NCI-H2227 (cell line): ENCODE measurements around the gene GSTCD.
"Not testable (repeated sequence)": the region's sequence is repeated elsewhere in the genome, so short reads cannot be mapped to it uniquely, and the experiment has no call there.

Experiments
- DNase-seq: peaks from one replicate; lab custom pipeline; 2025; ENCODE audit not compliant: unreplicated experiment; lab: John Stamatoyannopoulos, UW

The GSTCD gene

GRCh38 chr4:105805501-105806120 is 97.0 kb downstream of the GSTCD start:
- DNase-seq, result no peak

DNA sequence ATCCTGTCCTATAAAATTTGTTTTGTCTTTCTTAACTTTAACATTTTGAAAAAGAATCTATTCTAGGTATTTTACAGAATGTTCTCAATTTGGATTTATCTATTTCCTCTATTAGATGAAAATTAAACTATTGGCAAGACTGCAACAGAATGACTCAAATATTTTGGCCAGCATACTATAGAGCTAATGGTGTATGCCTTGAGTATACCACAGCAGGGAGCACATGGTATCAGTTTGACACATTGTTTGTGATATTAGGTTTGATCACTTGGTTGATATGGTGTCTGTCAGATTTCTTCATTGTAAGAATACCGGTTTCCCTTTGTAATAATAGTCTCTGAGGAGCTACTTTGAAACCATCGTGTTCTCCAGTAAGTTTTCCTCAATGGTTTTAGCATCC is 98.9 kb downstream of the GSTCD start:
- no peak for DNase-seq

- DNase-seq, result no peak
Observed at GRCh38 chr4:105808030-105808749, 99.6 kb downstream of the GSTCD start.

GRCh38 chr4:105808750-105809041 is 100.1 kb downstream of the GSTCD start:
- no peak for DNase-seq

DNA sequence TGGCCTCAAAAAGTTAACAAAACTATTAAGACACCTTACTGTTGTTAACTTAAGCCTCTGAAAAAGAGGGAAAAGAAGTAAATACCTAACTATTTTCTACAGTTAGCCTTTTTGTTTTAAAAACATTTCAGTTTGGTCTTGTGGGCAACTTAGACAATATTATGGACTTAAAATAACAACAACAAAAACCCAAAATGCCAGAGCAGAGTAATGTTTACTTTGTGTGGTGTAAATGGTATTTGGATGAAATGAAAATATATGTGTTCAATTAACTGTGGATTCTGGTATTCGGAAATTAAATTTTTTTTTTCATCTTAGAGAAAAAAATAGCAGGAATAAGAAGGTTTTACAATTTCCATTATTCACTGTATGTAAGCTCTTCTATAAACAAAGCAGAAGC is 107.1 kb downstream of the GSTCD start:
- DNase-seq, result no peak

DNA sequence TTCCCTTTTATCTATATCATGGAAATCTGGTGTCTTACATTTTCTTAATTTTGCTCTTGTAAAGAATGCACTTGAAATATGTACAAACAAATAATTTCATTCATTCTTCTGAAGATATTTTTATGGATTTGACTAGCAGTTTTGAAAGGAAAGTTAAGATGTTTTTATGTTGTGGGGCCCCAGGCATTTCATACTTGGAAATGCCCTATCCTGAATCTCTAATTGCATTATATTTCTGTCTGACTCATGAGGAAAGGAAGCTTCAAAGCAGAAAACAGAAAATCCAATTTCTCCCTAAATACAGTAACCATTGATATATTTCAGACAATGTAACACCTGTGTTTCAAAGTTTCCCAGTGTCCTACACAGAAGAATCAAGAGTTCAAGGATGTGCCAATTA is 113.5 kb downstream of the GSTCD start:
- no peak for DNase-seq

GRCh38 chr4:105828074-105828473 is 119.5 kb downstream of the GSTCD start:
- DNase-seq, result no peak

- no peak for DNase-seq
Observed at GRCh38 chr4:105831189-105831588, 122.6 kb downstream of the GSTCD start.

DNA sequence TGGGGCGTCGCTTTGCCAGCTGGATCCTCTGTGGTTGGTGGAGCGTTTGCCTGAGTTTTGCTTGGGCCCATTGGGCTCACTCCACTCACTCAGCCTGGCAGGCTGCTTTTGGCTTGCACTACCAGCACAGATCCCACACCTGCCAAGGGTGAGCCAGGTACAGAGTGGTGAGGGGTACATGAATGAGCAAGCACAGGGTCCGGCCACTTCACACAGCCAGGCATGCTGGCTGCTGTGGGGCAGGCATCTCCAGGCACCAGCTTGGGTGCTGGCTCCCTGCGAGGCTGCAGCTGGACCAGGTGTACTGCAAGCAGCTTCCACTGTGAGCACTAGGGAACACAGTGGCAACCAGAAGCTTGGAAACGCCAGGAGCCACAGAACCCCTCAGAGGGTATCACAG is 126.6 kb downstream of the GSTCD start:
- DNase-seq, result no peak

- DNase-seq, result no peak
Observed at GRCh38 chr4:105836537-105836936, 128.0 kb downstream of the GSTCD start.

- DNase-seq, result no peak
Observed at GRCh38 chr4:105837037-105837436, 128.5 kb downstream of the GSTCD start.

- no peak for DNase-seq
Observed at GRCh38 chr4:105838082-105838481, 129.5 kb downstream of the GSTCD start.

DNA sequence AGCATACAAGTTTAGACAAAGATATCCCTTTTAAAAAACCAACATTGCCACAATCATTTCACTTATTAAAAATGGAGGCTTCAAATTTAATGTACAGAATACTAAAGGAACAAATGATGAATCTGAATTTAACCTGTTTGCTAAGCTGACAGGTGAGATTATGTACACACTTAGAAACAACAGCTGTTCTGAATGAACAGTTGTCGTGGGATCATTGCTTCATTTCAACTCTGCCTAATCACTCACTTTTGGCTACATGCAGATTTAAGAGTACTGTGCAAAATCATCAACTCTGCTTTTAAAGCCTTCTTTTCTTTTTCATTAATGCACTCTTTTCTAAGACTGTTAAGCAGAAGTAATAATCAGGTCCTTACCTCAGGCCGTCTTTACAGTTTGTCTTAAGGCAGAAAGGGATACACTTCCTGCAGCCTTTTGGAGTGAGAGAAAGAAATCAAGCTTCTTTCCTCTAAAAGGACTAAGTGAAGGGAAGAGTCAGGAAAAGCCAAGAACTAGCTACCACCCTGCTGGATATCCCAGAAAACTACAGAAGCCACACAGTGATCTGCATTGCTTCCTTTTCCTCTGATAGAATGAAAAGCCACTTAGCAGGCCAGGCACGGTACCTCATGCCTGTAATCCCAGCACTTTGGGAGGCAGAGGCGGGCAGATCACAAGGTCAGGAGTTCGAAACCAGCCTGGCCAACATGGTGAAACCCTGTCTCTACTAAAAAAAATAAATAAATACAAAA is 132.0 kb downstream of the GSTCD start:
- no peak for DNase-seq

GRCh38 chr4:105843941-105844340 is 135.4 kb downstream of the GSTCD start:
- DNase-seq, result no peak

DNA sequence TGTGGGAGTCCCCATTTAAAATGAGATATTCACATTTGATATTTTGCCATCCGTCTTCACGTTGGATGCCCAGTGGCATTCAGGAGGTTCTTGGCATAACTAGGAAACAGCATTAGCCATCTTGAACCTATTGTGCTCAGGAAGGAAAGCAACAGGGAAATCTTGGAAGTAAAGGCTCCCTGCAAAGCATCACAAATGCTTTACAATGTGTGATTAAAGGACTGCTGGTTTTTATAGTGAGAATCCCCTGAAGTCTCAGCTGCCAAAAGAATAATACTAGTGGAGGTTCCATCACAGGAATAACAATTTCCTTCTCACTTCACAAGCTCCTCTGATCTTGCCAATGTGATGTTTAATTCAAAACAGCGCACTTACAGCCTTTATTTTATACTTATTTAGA is 137.0 kb downstream of the GSTCD start:
- DNase-seq, result no peak

DNA sequence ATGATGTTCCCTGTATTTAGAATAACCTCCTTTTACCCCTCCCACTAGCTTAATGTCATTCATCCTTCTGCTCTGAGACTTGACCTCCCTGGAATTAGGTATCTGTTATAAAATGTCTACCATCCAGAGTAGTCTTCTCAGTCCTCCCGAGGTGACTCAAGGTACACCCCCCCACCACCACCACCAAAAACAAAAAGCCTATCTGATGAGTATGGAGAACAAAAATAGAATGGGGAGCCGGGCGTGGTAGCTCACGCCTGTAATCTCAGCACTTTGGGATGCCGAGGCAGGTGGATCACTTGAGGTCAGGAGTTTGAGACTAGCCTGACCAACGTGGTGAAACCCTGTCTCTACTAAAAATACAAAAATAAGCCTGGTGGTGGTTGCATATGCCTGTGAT is 139.8 kb downstream of the GSTCD start:
- not testable (repeated sequence) for DNase-seq

- DNase-seq, result no peak
Observed at GRCh38 chr4:105851196-105851595, 142.6 kb downstream of the GSTCD start.

- DNase-seq, result not testable (repeated sequence)
Observed at GRCh38 chr4:105852230-105852629, 143.6 kb downstream of the GSTCD start.

DNA sequence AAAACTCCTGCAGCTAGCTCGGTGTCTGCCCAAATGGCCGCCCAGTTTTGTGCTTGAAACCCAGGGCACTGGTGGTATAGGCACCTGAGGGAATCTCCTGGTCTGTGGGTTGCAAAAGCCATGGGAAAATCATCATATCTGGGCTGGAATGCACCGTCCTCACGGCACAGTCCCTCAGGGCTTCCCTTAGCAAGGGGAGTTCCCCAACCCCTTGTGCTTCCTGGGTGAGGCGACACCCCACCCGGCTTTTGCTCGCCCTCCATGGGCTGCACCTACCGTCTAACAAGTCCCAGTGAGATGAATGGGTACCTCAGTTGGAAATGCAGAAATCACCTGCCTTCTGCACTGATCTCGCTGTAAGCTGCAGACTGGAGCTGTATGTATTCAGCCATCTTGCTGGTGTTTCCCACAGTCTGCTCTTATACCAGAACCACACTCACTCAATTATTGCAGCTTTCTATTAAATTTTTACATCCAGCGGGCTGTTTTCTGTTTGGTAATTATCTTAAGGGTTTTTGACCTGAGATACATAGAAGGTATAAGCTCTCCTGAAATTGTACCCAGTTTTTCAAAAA is 150.0 kb downstream of the GSTCD start:
- no peak for DNase-seq

DNA sequence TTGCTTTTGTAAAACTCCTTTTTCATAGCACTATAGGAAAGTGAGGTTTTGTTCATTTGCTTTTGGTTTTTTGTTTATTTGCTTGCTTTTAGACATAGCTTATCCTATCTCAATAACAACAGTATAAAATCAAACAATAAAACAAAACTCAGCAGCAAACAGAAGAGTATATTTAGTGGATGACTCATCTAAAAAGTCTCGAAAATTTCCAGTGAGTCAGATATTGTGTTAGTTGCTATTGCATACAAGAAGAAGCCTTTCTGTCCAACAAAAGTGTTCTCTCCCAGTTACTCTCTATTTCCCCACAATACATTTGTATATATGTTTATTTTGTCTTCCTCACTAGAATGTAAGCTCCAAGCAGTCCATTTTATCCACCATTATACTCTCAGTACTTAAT is 150.6 kb downstream of the GSTCD start:
- no peak for DNase-seq

DNA sequence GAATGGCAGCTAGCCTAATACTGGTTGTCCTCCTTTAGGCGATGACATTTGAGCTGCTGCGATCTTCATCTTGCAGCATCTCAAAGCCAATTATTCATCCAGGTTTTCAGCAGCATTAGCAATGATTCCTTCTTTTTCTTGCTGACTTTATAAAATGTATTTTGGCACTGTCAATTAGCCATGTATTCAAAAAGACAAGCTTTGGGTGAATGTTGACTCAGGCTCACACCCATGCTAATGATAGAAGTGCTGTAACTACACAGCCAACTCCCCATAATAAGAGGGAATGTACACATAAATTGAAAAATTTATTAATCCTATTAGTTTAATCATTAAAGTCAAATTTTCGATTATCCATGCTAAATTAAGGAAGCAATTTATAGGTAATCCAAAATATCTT is 162.4 kb downstream of the GSTCD start:
- no peak for DNase-seq

GRCh38 chr4:105871997-105872396 is 163.4 kb downstream of the GSTCD start:
- DNase-seq, result no peak
